Vagina (tissue), 2 donors: ENCODE results near the gene COX17.

Experiments
- POLR2A ChIP-seq, 2 donors: fragments of 450-650 bp; IDR thresholded peaks; one replicate each; pipeline ENCODE4 v1.6.1; 2017; ENCODE audit warnings: antibody characterized with exemption in 2 of 2, mild to moderate bottlenecking in 2 of 2, moderate library complexity in 2 of 2
- POLR2AphosphoS5 ChIP-seq, 2 donors: sonication (generic); formaldehyde crosslinking; IDR thresholded peaks; one replicate each; pipeline ENCODE4 v1.9.0; 2017; ENCODE audit warnings: antibody characterized with exemption in 2 of 2, mild to moderate bottlenecking in 2 of 2, low read depth in 1 of 2; ENCODE audit not compliant: insufficient read depth in 1 of 2
- TF ChIP-seq, protein P1 (sequence below), 3 experiments: fragments of 450-650 bp in 2 of 3; fragments of 200-600 bp in 1 of 3; sonication (generic) in 1 of 3; IDR thresholded peaks; one replicate each; pipeline ENCODE4 v1.5.1; 2017 to 2019; ENCODE audit warnings: antibody characterized with exemption in 3 of 3, mild to moderate bottlenecking in 2 of 3, moderate library complexity in 2 of 3

DNA sequence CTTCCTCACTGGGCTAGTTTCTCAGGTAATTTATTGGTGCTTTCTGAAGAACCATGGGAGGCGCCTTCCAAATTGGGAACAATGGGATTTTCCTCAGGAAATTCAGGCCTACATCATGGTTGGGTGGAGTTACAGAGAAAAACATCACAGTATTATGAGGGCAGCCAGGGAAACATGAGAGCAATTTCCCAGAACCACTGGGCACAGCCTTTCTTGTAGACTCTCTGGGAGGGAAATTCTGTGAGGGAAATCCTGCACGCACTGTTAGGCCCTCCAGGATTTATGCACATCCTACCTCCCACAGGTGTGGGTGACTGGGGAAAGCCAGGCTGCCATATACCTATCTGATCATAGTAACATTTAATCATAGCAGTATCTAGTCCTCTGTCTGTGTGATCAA is 30.0 kb downstream of the COX17 start:
- no peak for TF ChIP-seq POLR2A (IDR thresholded peaks at IDR 0.05)
- TF ChIP-seq, protein P1, sequence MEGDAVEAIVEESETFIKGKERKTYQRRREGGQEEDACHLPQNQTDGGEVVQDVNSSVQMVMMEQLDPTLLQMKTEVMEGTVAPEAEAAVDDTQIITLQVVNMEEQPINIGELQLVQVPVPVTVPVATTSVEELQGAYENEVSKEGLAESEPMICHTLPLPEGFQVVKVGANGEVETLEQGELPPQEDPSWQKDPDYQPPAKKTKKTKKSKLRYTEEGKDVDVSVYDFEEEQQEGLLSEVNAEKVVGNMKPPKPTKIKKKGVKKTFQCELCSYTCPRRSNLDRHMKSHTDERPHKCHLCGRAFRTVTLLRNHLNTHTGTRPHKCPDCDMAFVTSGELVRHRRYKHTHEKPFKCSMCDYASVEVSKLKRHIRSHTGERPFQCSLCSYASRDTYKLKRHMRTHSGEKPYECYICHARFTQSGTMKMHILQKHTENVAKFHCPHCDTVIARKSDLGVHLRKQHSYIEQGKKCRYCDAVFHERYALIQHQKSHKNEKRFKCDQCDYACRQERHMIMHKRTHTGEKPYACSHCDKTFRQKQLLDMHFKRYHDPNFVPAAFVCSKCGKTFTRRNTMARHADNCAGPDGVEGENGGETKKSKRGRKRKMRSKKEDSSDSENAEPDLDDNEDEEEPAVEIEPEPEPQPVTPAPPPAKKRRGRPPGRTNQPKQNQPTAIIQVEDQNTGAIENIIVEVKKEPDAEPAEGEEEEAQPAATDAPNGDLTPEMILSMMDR (IDR thresholded peaks at IDR 0.05), result no peak
- peak in 1 of 2 donors; percentile 88 for TF ChIP-seq POLR2AphosphoS5 (IDR thresholded peaks at IDR 0.05; ENCODE audit: insufficient read depth in 1 of 2, low read depth in 1 of 2)
